GM21576 (cell line): Measurements from ENCODE around the gene GEMIN8.

Source experiments
- ATAC-seq: cut with Tn5 transposase; IDR thresholded peaks from one replicate; pipeline ENCODE4 v1.9.1; 2021; ENCODE audit warnings: mild to moderate bottlenecking, moderate library complexity; ENCODE audit not compliant: unreplicated experiment

GEMIN8 gene

DNA sequence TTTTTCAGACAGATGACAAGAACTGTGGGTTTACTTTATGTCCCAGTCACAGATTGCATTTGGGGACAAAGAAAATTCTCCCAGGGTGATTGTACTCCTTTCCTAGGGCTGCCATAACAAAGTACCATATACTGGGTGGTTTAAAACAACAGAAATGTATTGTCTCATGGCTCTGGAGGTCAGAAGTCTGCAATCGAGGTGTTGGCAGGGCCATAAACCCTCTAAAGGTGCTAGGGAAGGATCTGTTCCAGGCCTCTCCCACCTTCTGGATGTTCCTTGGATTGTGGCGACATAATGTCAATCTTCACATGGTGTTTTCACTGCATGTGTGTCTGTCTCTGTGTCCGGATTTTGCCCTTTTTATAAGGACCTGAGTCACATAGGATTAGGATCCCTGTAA is 12.3 kb downstream of the GEMIN8 start:
- ATAC-seq, result no peak

DNA sequence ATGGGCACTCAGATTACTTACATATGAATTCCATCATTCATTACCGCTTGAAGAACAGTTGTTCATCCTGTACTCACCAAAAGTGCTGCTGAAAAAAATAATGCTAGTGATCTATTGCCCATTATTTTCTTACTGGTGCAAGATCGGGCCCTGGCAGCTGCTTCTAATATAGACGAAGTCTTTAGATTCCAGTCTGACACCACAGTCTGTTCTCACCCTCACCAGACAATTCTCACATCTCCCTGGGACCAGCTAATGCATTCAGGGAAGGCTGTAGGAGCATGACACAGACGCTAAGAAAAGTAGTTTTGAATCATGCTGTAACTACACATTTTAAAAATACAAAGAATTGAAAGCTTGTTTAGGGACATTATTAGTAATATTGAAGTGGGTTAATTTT is 13.8 kb downstream of the GEMIN8 start:
- no peak for ATAC-seq

- no peak for ATAC-seq
These were observed 14.4 kb downstream of the GEMIN8 start for GRCh38 chrX:14015294-14015693.

- no peak for ATAC-seq
These were observed 15.2 kb downstream of the GEMIN8 start for GRCh38 chrX:14014526-14014925.

GRCh38 chrX:14013054-14013453 is 16.6 kb downstream of the GEMIN8 start:
- no peak for ATAC-seq

DNA sequence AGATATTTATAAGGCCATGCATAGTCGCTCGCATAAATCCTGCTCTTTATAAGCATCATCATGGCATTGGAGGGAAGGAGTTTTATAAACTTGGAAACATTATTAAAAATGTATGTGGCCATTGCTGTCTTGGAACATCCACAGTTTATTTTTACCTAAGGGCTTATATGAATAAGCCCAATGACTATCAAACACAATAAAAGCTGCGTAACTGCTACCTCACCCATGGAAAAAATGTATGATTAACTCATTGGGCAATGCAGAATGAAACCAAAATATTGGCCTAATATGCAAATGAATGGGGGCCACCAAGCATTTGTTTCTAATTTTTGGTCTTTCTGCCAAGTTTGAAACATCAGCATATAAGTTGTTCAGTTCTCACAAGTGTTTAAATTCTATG is 19.1 kb downstream of the GEMIN8 start:
- no peak for ATAC-seq

DNA sequence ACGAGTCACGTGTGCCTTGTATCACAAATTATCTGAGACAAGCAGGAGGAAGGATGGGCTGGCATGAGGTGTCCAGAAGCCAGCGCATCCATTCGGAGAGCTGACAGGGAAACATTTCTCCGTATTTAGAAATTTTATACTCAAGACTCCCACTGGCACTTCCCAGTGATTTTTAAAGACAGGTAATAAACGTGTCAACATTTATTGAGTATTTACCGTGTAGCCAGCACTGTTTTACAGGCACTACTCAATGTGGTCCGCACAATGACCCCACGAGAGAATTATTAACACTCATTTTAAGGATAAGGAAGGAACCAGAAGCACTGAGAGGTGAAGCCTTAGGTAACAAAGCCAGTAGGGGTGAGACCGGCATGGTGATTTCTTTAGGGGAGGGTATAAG is 23.2 kb downstream of the GEMIN8 start:
- ATAC-seq, result no peak

DNA sequence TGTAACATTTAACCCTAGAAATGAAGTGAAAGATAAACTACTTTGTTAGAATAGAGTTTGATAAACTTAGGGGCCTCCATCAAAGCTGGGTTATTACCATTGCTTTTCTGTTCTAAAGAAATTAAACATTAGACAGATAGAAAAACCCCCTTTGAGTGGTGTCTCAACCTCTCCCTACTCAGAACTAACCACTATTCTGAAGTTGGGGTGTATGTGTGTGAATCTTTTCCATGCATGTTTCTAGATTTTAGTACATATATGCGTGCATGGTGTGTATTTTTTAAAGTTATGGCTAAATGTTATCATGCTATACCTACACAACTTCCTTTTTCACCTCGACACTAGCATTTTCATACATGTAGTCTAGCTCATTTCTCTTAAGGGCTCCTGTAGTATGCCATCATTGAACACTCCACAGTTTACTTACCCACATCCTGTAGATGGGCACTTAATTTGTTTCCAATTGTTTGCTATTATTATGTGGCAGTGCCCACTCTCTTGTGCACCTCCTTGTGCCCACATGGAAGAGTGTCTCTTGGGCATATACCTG is 25.7 kb downstream of the GEMIN8 start:
- no peak for ATAC-seq

GRCh38 chrX:14003028-14003427 is 26.7 kb downstream of the GEMIN8 start:
- ATAC-seq, result no peak

GRCh38 chrX:13996650-13997049 is 33.0 kb downstream of the GEMIN8 start:
- no peak for ATAC-seq

DNA sequence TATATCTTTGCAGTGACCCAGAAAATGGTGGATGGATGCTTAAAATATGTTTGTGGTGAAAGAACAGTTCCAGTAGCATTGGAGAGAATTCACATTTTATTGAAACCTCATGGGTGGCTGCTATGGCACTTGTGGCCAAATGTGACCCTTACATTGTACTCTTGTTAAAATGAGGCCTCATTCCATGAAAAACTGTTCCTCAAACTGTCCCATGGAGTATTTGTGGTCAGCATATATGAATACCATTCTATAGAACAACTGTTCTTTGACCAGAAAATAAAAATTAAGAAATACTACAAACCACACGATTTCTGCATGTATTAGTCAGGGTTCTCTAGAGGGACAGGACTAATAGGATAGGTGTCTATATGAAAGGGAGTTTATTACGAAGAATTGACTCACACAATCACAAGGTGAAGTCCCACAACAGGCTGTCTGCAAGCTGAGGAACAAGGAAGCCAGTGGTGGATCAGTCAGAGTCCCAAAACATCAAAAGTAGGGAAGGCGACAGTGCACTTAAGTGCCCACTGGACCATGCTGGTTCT is 35.1 kb downstream of the GEMIN8 start:
- ATAC-seq, result no peak

DNA sequence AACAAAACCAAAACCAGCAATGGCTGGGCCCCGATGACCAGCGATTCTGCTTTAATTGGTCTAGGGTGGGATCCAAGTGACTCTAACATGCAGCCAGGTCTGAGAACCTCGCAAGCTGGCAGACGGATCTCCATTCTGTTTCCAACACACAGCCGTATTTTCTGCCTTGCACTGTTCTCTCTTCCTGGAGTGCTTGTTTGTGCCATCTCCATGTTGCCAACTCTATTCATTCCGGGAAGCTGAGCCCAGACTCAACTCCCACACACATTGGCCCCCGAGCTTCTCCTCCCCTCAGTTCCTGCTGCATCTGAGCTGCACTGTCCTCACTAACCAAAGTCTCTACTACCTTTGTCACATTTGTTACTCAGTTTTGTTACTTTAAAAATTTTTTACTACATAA is 35.6 kb downstream of the GEMIN8 start:
- no peak for ATAC-seq

DNA sequence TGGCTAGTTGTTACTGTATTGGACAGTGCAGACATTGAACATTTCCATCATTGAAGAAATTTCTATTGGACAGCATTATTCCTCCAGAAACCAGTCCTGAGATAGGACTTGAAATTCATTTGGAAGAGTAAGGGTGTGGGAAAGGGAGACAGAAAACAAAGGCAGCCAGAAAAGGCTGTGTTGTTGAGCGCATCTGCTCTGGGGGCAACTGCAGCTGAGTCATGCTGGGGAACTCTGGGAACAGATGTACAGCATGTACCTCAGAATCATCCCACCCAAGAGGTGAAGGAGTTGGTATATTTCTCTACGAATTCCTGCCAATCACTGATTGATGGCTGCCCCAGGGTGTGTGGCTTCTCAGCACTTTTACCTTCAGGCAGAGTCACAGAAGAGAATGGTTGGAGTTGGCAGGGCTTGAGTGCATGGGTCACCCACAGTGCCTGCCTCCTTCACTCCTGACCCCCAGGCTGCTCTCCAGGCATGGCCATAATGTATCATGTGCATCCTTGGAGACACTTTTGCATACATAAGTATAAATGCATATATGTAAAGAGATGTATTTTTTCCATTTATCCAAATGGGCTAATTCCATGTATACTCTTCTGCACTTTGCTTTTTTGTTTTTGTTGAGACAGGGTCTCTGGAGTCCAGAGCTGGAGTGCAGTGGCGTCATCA is 39.4 kb downstream of the GEMIN8 start:
- no peak for ATAC-seq

GRCh38 chrX:13985697-13986435 is 43.8 kb downstream of the GEMIN8 start:
- ATAC-seq, result peak; percentile 58

- no peak for ATAC-seq
These were observed 46.0 kb downstream of the GEMIN8 start for GRCh38 chrX:13983734-13984133.

DNA sequence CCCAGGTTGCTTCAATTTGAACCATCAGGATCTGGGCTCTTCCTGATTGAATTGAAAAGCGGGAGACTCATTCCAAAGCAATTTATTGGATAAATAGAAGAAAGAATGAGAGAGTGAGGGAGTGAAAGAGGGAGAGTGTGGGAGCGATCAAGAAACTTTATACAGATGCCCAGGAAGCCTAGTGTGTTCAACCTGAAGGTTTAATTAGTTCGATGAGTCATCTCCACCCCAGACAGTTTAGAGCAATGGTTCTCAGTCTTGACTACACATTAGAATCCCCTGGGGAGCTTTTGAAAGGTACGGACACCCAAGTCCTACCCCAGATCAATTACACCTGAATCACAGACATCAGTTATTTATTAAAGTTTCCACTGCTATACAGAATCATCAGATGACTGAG is 61.5 kb downstream of the GEMIN8 start:
- ATAC-seq, result no peak

DNA sequence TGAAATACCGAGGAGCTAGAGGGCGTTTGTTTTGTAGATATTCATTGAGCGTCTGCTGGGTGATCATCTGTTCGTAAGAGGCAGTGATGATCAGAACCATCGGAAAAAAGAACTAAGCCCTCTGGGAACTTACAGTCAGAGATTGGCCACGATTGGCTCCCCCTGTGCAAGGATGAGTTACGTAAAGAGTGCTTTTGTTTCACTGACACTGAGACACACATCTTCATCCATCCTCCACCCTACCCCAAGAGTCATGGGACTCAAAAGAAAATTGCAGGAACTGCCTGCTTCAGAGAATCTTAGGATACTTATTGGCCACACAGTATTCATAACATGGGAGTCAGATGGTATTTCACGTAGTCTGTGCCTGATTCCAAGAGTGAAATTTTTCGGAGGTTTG is 62.1 kb downstream of the GEMIN8 start:
- ATAC-seq, result no peak

GRCh38 chrX:13966793-13967125 is 62.9 kb downstream of the GEMIN8 start:
- no peak for ATAC-seq

GRCh38 chrX:13966071-13966792 is 63.5 kb downstream of the GEMIN8 start:
- ATAC-seq, result no peak

- ATAC-seq, result no peak
These were observed 64.2 kb downstream of the GEMIN8 start for GRCh38 chrX:13965531-13965930.

DNA sequence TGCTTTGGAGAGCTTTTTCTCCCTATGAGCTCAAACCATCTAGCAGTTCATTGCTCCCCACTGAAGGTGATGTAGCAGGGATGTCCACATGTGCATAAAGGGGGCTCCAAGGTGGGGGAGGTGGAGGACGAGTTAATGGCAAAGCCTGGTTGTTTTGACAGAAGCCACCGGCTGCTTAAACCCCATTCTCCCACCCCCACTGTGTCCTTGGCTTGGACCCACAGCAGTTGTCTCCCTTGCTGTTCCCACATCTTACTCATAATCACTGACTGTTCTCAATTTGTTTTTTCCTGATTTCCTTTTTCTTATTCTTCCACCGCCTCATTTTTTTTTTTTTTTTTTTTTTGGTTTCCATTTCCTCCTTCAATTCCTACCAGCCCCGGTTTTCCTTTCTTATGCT is 72.7 kb downstream of the GEMIN8 start:
- no peak for ATAC-seq
